ENCODE data around the gene MNT.

MNT gene

DNA sequence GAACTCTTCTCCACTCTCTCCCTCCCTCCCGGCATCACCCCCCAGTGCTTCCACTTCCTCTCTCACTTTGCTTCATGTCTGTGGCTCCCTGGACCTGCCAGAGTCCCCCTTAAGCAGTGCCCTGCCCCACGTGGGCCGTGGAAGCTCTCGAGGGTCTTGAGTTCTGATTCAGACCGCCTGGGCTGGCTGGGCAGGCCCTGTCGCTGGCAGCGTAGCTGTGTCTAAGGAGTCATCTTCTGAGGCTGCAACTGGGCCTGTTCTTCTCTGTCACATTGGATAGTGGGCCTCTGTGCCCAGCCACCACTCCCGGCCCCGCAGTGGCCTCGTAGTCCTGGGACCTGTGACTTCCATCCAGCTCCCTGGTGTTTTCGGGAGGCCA is 30.7 kb downstream of the MNT start:
- peaks cover 65% of the 10 kb centered on the region for H3K36me3 ChIP-seq
- peaks cover 13 to 15% of the 10 kb centered on the region in 2 experiments for H3K4me1 ChIP-seq (ENCODE audit: control insufficient read depth in 1 of 2, insufficient read depth in 1 of 2, low read depth in 1 of 2, low read length in 1 of 2)
- H3K27ac ChIP-seq, result no peak overlapping the region
- H3K4me3 ChIP-seq (ENCODE audit: low read depth in 1 of 2, low read length in 1 of 2), result no peak overlapping the region
- TF ChIP-seq, protein P1, sequence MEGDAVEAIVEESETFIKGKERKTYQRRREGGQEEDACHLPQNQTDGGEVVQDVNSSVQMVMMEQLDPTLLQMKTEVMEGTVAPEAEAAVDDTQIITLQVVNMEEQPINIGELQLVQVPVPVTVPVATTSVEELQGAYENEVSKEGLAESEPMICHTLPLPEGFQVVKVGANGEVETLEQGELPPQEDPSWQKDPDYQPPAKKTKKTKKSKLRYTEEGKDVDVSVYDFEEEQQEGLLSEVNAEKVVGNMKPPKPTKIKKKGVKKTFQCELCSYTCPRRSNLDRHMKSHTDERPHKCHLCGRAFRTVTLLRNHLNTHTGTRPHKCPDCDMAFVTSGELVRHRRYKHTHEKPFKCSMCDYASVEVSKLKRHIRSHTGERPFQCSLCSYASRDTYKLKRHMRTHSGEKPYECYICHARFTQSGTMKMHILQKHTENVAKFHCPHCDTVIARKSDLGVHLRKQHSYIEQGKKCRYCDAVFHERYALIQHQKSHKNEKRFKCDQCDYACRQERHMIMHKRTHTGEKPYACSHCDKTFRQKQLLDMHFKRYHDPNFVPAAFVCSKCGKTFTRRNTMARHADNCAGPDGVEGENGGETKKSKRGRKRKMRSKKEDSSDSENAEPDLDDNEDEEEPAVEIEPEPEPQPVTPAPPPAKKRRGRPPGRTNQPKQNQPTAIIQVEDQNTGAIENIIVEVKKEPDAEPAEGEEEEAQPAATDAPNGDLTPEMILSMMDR (IDR thresholded peaks at IDR 0.05), result no peak
- H3K9me3 ChIP-seq, result no peaks in the 10 kb centered on the region
- no peaks in the 10 kb centered on the region for H3K27me3 ChIP-seq

DNA sequence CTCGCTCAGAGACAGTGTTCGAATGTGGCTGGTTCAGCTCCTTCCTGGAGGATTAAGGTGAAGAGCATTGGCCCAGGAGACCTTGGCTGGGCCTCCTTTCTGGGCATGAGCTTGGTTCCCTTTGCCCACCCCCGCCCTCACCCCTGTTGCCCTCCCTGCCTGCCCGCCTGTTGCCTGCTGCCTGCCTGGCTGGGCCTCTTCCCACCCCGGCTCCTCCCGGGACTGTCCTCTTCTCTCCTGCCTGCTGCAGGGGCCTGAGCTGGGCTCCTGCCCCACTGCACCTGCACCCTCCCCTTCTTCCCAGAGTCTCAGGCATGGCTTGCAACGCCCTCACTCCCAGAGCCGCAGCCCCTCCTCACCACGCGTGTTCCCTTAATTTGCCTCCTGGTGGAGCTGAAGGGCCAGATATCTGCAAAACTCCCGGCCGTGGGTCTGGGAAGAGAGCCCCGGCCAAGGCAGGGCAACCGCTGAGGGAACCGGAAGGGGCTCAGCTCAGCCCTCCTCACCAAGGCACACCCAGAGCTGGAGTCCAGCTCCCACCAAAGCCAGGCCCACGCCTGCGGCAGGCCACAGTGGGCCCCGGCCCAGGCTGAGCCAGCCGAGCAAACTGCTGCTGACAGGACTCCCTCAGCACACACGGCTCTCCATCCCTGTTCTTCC is 31.2 kb downstream of the MNT start:
- H3K4me3 ChIP-seq (ENCODE audit: low read depth in 1 of 2, low read length in 1 of 2), result no peak overlapping the region
- no peaks in the 10 kb centered on the region for H3K27me3 ChIP-seq
- H3K27ac ChIP-seq, result no peak overlapping the region
- peaks cover 65% of the 10 kb centered on the region for H3K36me3 ChIP-seq
- H3K9me3 ChIP-seq, result no peaks in the 10 kb centered on the region
- TF ChIP-seq, protein P1 (IDR thresholded peaks at IDR 0.05), result no peak
- peaks cover 13 to 15% of the 10 kb centered on the region in 2 experiments for H3K4me1 ChIP-seq (ENCODE audit: control insufficient read depth in 1 of 2, insufficient read depth in 1 of 2, low read depth in 1 of 2, low read length in 1 of 2)

DNA sequence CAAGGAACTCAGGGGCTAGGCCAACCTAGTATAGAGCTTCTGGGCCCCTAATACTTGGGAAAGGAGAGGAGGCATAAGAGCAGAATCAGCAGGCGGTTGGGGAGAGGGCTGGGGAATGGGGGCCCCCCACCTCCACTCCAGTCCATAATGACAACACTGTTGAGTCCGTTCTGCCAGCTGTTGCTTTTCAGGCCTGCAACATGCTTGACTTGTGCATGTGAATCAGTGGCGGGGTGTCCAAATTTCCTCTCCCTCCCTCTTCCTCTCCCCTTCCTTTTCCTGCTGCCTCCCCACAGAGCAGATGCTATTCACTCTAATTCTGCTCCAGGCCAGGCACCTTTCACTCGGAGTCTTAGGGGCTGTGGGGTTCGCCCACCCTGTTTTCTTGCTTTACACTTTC is 31.8 kb downstream of the MNT start:
- no peak overlapping the region for H3K27ac ChIP-seq
- TF ChIP-seq, protein P1 (IDR thresholded peaks at IDR 0.05), result no peak
- H3K4me1 ChIP-seq (ENCODE audit: control insufficient read depth in 1 of 2, insufficient read depth in 1 of 2, low read depth in 1 of 2, low read length in 1 of 2), result peaks cover 13 to 15% of the 10 kb centered on the region in 2 experiments
- no peak overlapping the region for H3K4me3 ChIP-seq (ENCODE audit: low read depth in 1 of 2, low read length in 1 of 2)
- H3K9me3 ChIP-seq, result no peaks in the 10 kb centered on the region
- H3K36me3 ChIP-seq, result peaks cover 70% of the 10 kb centered on the region
- no peaks in the 10 kb centered on the region for H3K27me3 ChIP-seq

DNA sequence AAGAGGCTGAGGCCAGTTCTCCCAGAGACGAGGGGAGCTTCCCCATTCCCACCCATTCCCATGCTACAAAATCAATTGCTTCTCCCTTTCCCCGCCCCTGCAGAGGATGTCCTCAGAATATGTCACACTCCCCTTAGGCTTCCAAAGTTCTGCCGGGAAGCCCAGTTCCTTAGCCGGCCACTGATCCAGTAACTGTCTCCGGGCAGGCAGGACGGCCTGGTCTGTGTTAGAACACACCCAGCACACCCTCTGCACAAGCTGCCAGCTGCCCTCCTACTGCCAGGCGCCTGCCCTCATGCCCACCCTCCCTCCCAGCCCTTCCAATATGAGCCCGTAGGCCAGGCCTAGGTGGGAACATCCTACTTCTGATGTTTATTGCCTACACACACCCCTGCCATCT is 32.5 kb downstream of the MNT start:
- Histone ChIP-seq H3K27me3 (no peaks in the 10 kb centered on the region), H3K4me1 (ENCODE audit: control insufficient read depth in 1 of 2, insufficient read depth in 1 of 2, low read depth in 1 of 2, low read length in 1 of 2) (peaks cover 13 to 15% of the 10 kb centered on the region in 2 experiments), H3K4me3 (ENCODE audit: low read depth in 1 of 2, low read length in 1 of 2) (no peak overlapping the region), H3K27ac (no peak overlapping the region), H3K9me3 (no peaks in the 10 kb centered on the region), H3K36me3 (peaks cover 71% of the 10 kb centered on the region)
- TF ChIP-seq, protein P1 (IDR thresholded peaks at IDR 0.05), result no peak

DNA sequence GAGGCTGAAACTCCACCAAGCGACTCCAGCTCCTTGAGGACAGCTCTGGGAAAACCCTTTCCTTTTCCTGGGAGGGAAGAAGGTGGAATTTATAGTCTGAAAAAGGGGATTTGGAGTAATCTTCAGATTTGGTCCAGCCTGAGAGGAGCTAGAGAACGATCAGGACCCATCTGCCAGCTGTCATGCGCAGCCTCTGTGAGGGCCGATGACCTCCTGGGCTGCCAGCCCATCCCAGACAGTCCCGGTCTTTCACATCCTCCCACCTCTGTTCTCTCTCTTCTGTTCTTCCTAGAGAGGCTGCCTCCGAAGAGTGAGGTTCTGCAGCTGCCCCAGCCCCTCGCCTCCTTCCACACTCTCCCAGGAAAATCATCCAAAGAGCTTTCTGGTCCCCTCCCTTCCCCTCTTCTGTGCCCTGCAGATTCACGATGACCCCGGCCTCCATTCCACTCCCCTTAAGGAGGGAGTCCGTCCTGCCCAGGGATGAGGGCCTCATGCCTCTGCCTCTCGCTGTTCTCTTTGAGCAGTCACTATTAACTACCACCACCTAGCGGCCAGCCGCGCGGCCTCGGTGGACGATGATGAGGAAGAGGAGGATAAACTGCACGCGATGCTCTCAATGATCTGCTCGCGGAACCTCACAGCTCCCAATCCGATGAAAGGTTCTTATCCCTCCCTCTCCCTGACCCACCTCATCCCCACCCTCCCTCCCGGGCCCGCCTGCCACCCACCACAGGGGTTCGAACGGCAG is 33.9 kb downstream of the MNT start:
- Histone ChIP-seq H3K9me3 (no peaks in the 10 kb centered on the region), H3K27ac (no peak overlapping the region), H3K36me3 (peaks cover 70% of the 10 kb centered on the region), H3K4me3 (ENCODE audit: low read depth in 1 of 2, low read length in 1 of 2) (no peak overlapping the region), H3K4me1 (ENCODE audit: control insufficient read depth in 1 of 2, insufficient read depth in 1 of 2, low read depth in 1 of 2, low read length in 1 of 2) (peaks cover 13 to 15% of the 10 kb centered on the region in 2 experiments), H3K27me3 (no peaks in the 10 kb centered on the region)
- TF ChIP-seq, protein P1 (IDR thresholded peaks at IDR 0.05), result no peak
